ENCODE measurements around the gene SMARCD3.

SMARCD3 gene

DNA sequence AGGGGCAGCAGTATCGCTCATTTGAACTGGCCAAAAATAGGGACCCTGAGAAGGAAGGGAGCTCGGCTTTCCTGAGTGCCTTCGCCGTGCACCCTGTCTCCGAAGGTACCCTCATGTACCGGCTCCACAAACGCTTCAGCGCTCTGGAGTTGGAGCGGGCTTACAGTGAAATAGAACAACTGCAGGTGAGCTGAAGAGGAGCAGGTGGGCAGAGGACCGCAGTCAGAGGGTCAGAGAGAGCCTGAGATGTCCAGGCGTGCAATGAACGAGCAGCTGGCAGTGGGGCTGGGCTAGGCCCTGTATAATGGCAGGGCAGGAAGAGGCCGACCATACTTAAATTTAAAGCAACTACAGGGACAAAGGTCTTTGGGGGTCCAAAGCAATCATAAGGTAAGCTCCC is 12.1 kb downstream of the SMARCD3 start:
- no peak for DNase-seq (ENCODE audit: low read depth)

DNA sequence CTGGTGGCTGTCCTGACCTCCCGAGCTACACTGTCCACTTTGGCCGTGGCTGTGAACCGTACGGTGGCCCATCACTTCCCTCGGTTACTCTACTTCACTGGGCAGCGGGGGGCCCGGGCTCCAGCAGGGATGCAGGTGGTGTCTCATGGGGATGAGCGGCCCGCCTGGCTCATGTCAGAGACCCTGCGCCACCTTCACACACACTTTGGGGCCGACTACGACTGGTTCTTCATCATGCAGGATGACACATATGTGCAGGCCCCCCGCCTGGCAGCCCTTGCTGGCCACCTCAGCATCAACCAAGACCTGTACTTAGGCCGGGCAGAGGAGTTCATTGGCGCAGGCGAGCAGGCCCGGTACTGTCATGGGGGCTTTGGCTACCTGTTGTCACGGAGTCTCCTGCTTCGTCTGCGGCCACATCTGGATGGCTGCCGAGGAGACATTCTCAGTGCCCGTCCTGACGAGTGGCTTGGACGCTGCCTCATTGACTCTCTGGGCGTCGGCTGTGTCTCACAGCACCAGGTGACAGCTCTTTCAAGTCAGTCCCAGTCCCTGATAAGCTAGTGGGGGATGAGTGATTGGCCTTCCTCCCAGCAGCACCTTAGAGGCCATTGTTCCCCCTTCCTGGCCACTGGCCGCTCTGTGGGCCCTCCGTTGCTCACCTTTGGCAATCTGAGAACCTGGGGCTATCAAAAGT is 13.3 kb downstream of the SMARCD3 start:
- no peak for DNase-seq (ENCODE audit: low read depth)

DNA sequence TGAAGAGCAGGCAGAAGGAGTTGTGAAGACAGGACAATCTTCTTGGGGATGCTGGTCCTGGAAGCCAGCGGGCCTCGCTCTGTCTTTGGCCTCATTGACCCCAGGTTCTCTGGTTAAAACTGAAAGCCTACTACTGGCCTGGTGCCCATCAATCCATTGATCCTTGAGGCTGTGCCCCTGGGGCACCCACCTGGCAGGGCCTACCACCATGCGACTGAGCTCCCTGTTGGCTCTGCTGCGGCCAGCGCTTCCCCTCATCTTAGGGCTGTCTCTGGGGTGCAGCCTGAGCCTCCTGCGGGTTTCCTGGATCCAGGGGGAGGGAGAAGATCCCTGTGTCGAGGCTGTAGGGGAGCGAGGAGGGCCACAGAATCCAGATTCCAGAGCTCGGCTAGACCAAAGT is 14.7 kb downstream of the SMARCD3 start:
- no peak for DNase-seq (ENCODE audit: low read depth)

- DNase-seq (ENCODE audit: low read depth), result peak; percentile 46
These were observed 15.4 kb downstream of the SMARCD3 start for GRCh38 chr7:151232917-151233701.

DNA sequence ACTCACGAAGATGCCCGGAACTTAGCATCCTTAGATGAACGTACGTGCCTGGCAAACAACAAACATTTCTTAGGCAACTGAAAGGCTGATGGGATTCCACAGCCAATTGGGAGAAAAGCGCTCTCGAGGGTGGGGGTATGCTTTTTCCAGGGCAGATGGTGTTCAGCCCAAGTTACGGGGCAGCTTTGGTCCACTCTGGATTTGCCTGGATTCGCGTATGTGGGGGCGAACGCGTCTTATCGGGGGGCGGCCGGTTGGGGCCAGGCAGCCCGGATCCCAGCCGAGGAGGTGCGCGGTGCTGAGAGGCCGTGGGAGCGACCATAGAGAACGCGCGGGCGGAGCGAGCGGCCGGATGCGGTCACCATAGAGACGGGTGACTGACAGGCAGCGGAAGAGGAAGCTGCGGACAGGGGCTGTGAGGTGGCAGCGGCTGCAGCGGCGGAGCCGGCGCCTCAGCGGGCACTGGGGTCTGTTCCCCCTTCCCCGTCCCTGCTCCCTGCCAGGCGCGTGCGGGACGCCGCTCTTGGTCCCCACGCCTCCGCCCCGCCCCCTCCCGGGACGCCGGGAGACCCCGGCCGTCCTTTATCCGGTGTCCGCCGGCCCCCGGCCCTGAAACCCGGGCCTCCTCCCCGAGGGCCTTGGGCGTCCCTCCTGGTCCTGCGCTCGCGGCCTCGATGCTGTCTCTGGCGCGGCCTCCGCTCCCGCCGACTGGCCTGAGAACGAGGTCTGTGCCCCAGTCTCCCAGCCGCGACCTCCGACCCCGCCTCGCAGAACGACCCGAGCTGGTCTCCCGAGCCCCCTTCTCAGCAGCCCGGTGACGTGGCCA is 16.2 kb downstream of the SMARCD3 start, which contains the start of gene CHPF2:
Gene CHPF2 (plus strand): TSS at position 393 of the 826 bp plus-strand sequence. CDS start 1,529 bp downstream, outside the sequence.
- DNase-seq (ENCODE audit: low read depth), result peak; percentile 78

DNA sequence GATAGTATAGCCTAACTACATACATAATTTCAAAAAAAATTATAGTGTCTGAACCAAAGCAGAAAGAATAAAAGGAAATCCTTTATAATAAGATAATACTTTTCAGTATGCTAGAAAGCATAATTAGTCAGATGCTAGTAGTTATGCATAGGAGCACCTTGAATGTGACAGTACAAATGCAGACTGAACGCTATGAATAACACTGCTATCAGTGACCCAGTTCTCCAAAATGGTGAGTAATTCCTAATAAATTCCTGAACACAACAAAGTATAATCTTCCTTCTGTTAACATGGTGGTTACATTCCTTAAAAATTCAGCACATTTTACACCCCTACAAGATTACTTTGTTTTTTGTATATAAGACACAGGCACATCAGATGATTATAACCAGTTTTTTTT is 17.4 kb downstream of the SMARCD3 start:
- no peak for DNase-seq (ENCODE audit: low read depth)

DNA sequence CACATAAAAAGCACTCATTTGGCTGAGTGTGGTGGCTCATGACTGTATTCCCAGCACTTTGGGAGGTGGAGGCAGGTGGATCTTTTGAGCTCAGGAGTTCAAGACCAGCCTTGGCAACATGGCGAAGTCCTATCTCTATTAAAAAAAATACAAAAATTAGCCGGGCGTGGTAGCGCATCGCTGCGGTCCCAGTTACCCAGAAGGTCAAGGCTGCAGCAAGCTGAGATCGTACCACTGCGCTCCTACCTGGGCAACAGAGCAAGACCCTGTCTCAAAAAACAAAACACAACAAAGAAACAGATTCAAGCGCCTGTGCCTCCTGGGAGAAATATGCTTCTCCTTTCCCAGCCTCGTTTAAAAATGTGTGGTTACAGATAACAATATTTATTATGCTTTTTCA is 19.2 kb downstream of the SMARCD3 start:
- no peak for DNase-seq (ENCODE audit: low read depth)

- no peak for DNase-seq (ENCODE audit: low read depth)
These were observed 20.2 kb downstream of the SMARCD3 start for GRCh38 chr7:151228024-151228866.

GRCh38 chr7:151226875-151227782 is 21.4 kb downstream of the SMARCD3 start, which contains the start of gene ABCF2:
Gene ABCF2 (minus strand): TSS chr7:151227205. CDS start chr7:151226458, 747 bp downstream.
- peak; percentile 97 for DNase-seq (ENCODE audit: low read depth)

DNA sequence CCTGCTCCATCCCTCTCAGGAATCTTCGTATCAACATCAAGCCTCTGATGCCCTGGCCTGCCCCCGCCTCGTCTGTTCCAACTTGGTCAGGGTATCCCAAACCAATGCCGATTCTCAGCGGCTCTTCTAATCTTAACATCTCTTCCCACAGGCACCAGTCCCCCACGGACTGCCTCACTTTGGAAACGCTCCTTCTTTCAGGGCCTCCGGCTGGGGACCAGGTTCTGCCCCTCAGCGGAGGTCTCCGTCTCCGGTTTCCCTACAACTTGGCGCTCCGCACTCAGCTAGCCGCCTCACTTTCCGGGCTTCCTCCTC is 22.0 kb downstream of the SMARCD3 start:
- no peak for DNase-seq (ENCODE audit: low read depth)

DNA sequence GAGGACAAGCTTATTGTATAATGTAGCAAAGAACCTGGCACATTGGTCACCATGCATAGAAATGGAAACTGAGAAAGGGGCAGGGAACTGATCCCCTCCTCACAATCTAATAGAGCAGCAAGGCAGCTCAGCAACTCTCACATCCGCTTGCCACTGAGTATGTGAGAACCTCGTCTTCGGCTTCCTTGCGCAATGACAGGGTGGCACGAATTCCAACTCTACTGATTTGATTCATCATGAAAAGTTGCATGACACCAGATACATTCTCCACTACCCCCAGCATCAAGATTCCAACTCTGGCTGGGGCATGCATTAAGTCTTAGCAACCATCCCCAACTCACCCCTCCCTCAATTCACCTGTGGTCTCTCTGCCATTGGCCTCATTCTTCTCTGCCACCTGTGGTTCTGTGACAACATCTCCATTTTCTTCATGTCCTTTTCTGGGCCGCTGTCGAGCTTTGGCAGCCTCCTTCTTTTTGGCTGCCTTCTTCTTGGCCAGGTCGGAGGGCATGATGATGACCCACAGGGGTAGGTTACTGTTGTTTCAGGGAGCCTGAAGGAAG is 22.5 kb downstream of the SMARCD3 start:
- DNase-seq (ENCODE audit: low read depth), result no peak

GRCh38 chr7:151223728-151224127 is 24.8 kb downstream of the SMARCD3 start:
- no peak for DNase-seq (ENCODE audit: low read depth)

- no peak for DNase-seq (ENCODE audit: low read depth)
These were observed 30.3 kb downstream of the SMARCD3 start for GRCh38 chr7:151218170-151218569.

GRCh38 chr7:151215396-151215795 is 33.1 kb downstream of the SMARCD3 start:
- DNase-seq (ENCODE audit: low read depth), result no peak

GRCh38 chr7:151213826-151214225 is 34.7 kb downstream of the SMARCD3 start:
- no peak for DNase-seq (ENCODE audit: low read depth)

- DNase-seq (ENCODE audit: low read depth), result no peak
These were observed 35.9 kb downstream of the SMARCD3 start for GRCh38 chr7:151212626-151213025.

DNA sequence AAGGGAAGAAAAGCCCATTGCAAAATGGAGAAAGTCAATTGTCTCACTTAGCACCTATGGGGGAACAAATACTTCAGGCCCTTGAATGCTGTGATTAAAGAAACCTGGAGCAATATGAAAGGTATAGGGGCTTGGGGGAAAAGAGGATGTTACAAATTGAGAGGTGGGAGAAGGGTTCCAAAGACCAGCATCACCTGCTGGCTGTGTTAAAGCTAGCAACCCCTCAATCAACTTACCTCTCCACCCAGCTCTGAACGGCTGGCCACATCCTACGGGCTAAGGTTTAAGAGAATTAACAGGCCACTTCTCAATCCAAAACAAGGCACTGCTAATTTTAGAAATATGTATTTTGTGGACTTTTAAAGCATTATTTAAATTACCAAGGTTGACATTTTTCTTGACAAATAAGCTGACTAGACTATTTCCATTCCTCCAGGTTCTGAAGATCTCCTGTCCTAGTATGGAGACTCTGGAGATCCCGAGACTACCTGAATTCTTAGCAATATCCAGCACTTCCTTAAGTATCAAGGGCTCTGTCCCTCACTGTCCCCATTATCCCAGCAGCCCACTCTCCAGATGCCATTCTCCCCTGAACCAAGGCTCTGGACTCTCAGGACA is 37.2 kb downstream of the SMARCD3 start:
- DNase-seq (ENCODE audit: low read depth), result no peak

DNA sequence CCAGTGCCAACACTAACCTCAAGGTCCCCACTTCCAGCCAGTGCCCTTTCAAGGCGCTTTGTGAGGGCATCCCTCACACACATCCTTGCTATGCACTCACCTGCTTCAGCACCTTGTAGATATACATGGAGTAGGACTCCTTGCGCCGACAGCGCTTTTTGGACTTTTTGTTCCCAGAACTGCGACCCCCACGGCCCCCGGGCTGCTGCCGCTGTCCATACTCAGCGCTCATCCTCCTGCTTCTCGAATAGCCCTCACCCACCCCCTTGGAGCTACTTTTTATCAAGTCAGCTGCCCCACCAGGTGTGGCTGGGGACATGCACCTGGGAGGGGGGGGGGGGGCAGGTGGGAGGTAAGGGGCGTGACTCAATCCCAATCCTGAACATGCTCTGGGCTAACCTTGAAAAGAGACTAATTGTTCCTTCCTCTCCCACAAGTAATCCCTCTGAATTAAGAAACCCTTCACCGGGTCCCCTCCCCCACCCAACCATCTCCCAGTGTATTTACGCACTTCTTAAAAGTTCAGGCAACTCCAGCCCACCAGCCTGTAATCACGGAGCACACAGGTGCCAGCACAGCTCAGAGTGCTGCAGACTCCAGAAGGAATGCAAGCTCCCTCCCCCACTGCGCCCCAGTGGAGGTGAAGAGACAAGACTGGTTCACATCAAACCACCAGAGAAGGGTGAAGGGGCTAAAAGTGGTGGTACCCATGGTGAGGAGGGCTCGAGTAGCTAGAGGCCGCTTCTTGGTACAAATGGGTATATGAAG is 38.2 kb downstream of the SMARCD3 start, which contains the start of gene H2BK1:
Gene H2BK1 (minus strand): TSS at position 402 of the 768 bp plus-strand sequence. CDS start 170 bp downstream, at position 232.
- no peak for DNase-seq (ENCODE audit: low read depth)

GRCh38 chr7:151209588-151209987 is 38.9 kb downstream of the SMARCD3 start:
- DNase-seq (ENCODE audit: low read depth), result no peak
